GM12873 (cell line): ENCODE results near the gene EPB41L5.

Source experiments
- TF ChIP-seq, protein P1 (sequence below): IDR thresholded peaks from 2 replicates; pipeline ENCODE4 v1.5.1; 2012; ENCODE audit warnings: low read depth, mild to moderate bottlenecking, moderate library complexity, low read length, control low read depth; ENCODE audit not compliant: insufficient read depth; ENCODE audit errors: missing control alignments

The EPB41L5 gene

DNA sequence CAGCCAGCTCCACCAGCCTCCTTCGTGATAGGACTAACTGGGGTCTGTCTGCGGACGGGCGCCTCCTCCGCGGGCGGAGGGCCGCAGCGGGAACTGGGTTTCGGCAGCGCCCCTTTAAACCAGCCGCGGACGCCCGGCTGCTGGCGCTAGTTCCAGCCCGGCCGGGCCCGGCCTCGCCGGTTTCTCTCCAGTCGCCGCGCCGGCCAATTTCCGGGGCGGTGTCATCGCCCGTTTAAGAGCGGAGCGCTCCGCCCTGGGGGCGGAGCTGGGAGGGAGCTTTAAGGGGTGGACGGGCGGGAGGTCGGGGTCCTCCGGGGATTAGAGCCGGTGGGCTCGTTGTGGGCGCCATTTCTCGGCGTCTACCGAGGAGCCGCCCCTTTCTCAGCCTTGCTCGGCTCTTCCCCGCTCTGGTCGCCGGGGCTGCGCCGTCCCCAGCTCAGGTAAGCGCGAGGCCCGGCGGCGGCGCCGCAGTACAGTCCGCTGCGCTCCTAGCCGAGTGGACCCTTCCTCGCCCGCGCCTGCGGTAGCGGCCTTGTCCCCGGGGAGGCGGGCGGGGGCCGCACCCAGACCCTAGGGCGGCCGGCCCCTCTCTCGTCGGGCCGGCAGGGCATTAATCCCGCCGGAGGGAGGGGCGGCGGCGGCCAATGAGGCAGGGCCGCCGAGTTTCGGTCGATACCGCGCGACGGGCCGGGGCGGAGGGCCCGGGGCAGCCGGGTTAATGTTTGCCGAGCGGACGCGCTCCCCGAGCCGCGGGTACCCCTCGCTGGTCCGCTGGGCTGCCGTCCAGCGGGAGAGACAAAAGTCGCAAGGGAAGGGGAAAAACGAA, at the start of gene EPB41L5:
Gene EPB41L5, plus strand, starts transcription at position 307 of the 826 bp plus-strand sequence. CDS start 6,008 bp downstream, outside the sequence.
- TF ChIP-seq, protein P1, sequence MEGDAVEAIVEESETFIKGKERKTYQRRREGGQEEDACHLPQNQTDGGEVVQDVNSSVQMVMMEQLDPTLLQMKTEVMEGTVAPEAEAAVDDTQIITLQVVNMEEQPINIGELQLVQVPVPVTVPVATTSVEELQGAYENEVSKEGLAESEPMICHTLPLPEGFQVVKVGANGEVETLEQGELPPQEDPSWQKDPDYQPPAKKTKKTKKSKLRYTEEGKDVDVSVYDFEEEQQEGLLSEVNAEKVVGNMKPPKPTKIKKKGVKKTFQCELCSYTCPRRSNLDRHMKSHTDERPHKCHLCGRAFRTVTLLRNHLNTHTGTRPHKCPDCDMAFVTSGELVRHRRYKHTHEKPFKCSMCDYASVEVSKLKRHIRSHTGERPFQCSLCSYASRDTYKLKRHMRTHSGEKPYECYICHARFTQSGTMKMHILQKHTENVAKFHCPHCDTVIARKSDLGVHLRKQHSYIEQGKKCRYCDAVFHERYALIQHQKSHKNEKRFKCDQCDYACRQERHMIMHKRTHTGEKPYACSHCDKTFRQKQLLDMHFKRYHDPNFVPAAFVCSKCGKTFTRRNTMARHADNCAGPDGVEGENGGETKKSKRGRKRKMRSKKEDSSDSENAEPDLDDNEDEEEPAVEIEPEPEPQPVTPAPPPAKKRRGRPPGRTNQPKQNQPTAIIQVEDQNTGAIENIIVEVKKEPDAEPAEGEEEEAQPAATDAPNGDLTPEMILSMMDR: no peak

DNA sequence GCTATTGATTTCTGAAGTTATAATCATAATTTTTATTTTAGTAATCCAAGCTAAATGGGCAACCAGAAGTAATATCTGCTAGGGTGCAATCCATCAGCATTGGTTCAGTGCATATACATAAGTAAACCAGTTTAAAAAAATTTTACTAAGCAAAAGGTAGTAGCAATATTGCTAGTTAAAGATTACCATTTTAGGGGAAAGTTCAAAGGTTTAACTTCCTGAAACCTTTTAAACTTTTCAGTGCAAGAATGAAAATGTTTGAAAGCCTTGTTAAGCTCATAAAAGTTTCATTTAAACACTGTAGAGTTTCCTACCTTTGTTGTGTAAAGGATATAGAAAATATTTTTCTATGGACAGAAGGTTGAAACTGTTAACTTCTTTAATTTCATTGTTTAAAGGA, 31.0 kb upstream of the EPB41L5 start:
- TF ChIP-seq, protein P1: no peak

DNA sequence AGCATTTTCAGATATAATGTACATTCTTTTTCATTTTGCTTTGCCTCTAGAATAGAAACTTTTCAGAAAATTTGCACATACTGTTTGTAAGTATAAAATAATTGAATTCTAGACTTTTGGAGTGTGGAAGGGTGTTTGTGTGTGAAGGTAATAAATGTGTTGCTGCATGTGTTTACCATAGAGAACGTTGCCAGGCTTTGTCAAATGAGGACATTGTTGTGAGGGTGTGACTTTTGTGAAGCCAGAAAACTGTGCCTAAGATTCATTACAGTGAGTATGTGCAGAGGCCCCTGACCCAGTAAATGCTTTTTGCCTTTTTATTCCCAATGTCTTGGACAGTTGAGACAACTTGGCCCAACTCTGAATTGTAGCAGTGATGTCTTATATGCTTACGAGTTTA, 30.4 kb upstream of the EPB41L5 start:
- TF ChIP-seq, protein P1: no peak

DNA sequence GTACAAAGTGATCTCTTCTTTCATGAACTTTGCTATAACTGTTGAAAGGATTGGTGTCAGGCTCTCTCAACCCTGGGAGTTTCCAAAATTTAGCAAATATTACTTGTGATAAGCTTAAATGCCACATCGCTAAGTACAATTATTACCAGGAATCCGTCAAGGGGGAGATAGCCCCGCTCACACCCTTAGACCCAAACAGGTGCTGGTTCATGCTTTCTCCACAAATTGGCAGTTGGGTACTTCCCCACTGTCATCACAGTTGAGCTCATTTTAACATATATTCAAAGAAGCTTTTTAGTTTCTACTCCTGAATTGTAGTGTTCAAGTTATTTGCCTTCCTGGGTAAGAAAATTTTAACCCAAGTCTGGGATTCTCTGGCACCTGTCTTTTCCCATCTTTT, 29.8 kb upstream of the EPB41L5 start:
- TF ChIP-seq, protein P1: no peak

DNA sequence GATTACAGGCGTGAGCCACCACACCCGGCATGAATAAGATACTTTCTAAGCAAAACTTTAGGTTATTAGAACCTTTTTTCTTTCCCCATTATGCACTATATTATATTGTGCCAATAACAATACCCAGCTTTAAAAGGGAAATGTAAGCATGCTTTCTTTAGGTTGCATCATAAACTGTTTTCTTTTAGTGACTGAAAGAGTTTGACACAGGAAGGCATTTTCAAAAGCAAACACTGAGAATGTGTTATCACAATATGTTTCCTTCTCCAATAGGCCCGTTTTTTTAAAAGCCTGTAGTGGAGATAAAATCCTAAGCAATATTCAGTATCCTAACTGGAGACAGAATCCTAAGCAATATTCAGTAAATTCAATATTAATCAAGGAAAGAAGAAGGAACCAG, 16.7 kb upstream of the EPB41L5 start:
- TF ChIP-seq, protein P1: no peak

DNA sequence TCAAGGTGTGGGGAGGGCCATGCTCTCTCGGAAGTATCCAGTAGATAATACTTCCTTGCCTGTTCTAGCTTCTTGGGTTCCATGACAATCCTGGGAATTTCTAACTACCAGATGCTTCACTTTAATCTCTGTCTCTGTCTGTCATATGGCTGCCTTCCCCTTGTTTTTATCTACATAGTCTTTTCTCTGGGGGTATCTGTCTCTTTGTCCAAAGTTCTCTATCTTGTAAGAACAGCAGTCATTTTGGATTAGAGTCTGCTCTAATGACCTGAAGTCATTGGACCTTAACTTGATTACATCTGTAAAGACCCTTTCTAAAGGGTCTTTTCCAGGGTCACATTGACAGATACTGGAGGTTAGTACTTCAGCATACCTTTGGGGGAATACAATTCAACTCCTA, 11.4 kb upstream of the EPB41L5 start:
- TF ChIP-seq, protein P1: no peak

DNA sequence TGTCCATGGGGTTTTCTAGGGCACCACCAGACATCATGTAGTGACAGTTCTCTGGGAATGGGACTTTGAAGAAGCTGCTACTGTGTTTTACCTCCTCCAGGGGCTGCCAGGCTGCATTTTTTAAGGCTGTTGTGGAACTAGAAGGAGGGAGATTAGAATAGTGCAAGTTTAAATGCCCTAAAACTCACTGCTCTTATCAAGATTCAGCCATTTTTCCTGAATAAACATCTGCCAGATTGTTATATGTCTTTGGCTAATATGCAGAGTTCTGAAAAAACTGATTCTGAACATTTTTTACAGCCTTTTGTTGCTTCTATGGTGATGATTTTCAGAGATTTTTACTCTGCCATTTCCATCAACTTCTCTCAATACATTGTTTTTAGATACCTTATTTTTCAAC, 8.6 kb upstream of the EPB41L5 start:
- TF ChIP-seq, protein P1: no peak
